Measurements from ENCODE around the gene TMED7.

DNA sequence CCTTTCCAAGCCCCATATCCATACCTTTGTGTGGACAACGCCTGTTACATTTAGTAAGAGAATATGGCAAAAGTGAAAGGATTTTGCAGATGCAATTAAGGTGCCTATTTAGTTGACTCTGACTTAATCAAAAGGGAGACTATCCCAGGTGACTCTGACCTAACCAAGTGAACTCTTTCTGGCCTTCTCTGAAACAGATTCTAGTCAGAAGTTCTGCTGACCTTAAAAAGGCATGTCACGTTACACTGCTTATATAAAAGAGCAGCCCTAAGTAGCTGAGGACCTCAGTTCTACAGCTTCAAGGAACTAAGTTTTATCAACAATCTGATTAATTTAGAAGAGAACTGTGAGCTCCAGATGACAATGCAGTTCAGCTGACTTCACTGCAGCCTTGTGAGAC, 17.9 kb downstream of the TMED7 start:
- TF ChIP-seq HDAC6 (IDR thresholded peaks at IDR 0.05; ENCODE audit: low read depth, low read length) (no peak), SIX5 (IDR thresholded peaks at IDR 0.05; ENCODE audit: low read depth, low read length) (no peak), POLR2A (IDR thresholded peaks at IDR 0.05; ENCODE audit: control extremely low read depth in 1 of 2, low read depth in 2 of 2, low read length in 2 of 2) (no peak), CHD1 (IDR thresholded peaks at IDR 0.05; ENCODE audit: low read depth, low read length) (no peak), CREB1 (IDR thresholded peaks at IDR 0.05) (no peak)
- TF ChIP-seq, protein P1, sequence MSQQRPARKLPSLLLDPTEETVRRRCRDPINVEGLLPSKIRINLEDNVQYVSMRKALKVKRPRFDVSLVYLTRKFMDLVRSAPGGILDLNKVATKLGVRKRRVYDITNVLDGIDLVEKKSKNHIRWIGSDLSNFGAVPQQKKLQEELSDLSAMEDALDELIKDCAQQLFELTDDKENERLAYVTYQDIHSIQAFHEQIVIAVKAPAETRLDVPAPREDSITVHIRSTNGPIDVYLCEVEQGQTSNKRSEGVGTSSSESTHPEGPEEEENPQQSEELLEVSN (IDR thresholded peaks at IDR 0.05) = no peak
